Mesenchymal stem cell (in vitro differentiated cells and primary cell): Measurements from ENCODE around the gene SLC2A4RG.

Experiments
- DNase-seq: peaks from one replicate; pipeline ENCODE4 v3.0.0-alpha.2; 2013
- H2AFZ ChIP-seq: one replicate; pipeline ENCODE4 v1.6.1; 2013; ENCODE audit warnings: low read depth, mild to moderate bottlenecking, control low read depth, inconsistent platforms, low read length, moderate library complexity
- H2AK5ac ChIP-seq: 2 replicates; pipeline ENCODE4 v1.6.1; 2013; ENCODE audit warnings: low read length, moderate library complexity, mild to moderate bottlenecking, inconsistent platforms; ENCODE audit not compliant: severe bottlenecking
- H2BK120ac ChIP-seq: one replicate; pipeline ENCODE4 v1.6.1; 2013; ENCODE audit warnings: low read depth, mild to moderate bottlenecking, inconsistent platforms, low read length, moderate library complexity
- H2BK12ac ChIP-seq, 2 experiments: one replicate each; pipeline ENCODE4 v1.6.1; 2013; ENCODE audit warnings: inconsistent platforms in 2 of 2, low read length in 2 of 2, mild to moderate bottlenecking in 2 of 2, moderate library complexity in 2 of 2, control low read depth in 1 of 2
- H2BK15ac ChIP-seq: one replicate; pipeline ENCODE4 v1.6.1; 2013; ENCODE audit warnings: mild to moderate bottlenecking, low read depth, inconsistent platforms; ENCODE audit not compliant: poor library complexity, severe bottlenecking
- H2BK5ac ChIP-seq: 2 replicates; pipeline ENCODE4 v1.6.1; 2013; ENCODE audit warnings: low read depth, mild to moderate bottlenecking, low read length, control low read depth, inconsistent platforms; ENCODE audit not compliant: poor library complexity, severe bottlenecking
- H3K14ac ChIP-seq, 2 experiments: one replicate each; pipeline ENCODE4 v1.6.1; 2013; ENCODE audit warnings: inconsistent platforms in 2 of 2, low read length in 2 of 2, control low read depth in 1 of 2, mild to moderate bottlenecking in 1 of 2, moderate library complexity in 1 of 2
- H3K18ac ChIP-seq, 2 experiments: one replicate each; pipeline ENCODE4 v1.6.1; 2013; ENCODE audit warnings: inconsistent platforms in 2 of 2, low read length in 2 of 2, control low read depth in 1 of 2, low read depth in 1 of 2, mild to moderate bottlenecking in 1 of 2
- H3K23ac ChIP-seq, 2 experiments: one replicate each; pipeline ENCODE4 v1.6.1; 2013; ENCODE audit warnings: inconsistent platforms in 2 of 2, low read length in 2 of 2, mild to moderate bottlenecking in 2 of 2, moderate library complexity in 2 of 2, control low read depth in 1 of 2
- H3K27ac ChIP-seq: 2 replicates; pipeline ENCODE4 v1.5.1; 2013; ENCODE audit warnings: mild to moderate bottlenecking, moderate library complexity, low read length, control low read depth, inconsistent platforms; ENCODE audit not compliant: poor library complexity, severe bottlenecking
- H3K27me3 ChIP-seq, 2 experiments: 2 replicates each; pipeline versions ENCODE4 v1.6.1 to v1.7.0; 2013; ENCODE audit warnings: low read length in 2 of 2, mild to moderate bottlenecking in 2 of 2, moderate library complexity in 2 of 2, control low read depth in 1 of 2, inconsistent platforms in 1 of 2; ENCODE audit not compliant: control insufficient read depth in 1 of 2, insufficient read depth in 1 of 2
- H3K36me3 ChIP-seq, 2 experiments: 2 replicates each; pipeline versions ENCODE4 v1.6.1 to v1.7.0; 2013; ENCODE audit warnings: low read length in 2 of 2, control low read depth in 1 of 2, inconsistent platforms in 1 of 2, low read depth in 1 of 2, mild to moderate bottlenecking in 1 of 2; ENCODE audit not compliant: insufficient read depth in 2 of 2, control insufficient read depth in 1 of 2
- H3K4ac ChIP-seq, 2 experiments: one replicate each; pipeline ENCODE4 v1.6.1; 2013; ENCODE audit warnings: inconsistent platforms in 2 of 2, low read length in 2 of 2, mild to moderate bottlenecking in 2 of 2, moderate library complexity in 2 of 2, control low read depth in 1 of 2, low read depth in 1 of 2
- H3K4me1 ChIP-seq: 2 replicates; pipeline ENCODE4 v1.6.1; 2013; ENCODE audit warnings: low read depth, low read length, control low read depth; ENCODE audit not compliant: control insufficient read depth, insufficient read depth
- H3K4me2 ChIP-seq: 2 replicates; pipeline ENCODE4 v1.6.1; 2013; ENCODE audit warnings: low read length, mild to moderate bottlenecking, inconsistent platforms; ENCODE audit not compliant: poor library complexity, severe bottlenecking
- H3K4me3 ChIP-seq, 2 experiments: 2 replicates each; pipeline versions ENCODE4 v1.5.1 to v1.7.0; 2013; ENCODE audit warnings: low read length in 2 of 2, mild to moderate bottlenecking in 2 of 2, control low read depth in 1 of 2, low read depth in 1 of 2; ENCODE audit not compliant: insufficient read depth in 1 of 2
- H3K79me1 ChIP-seq: replicated peaks from 2 replicates; pipeline ENCODE4 v1.6.1; 2013; ENCODE audit warnings: mild to moderate bottlenecking, control low read depth, low read length, inconsistent platforms; ENCODE audit not compliant: poor library complexity, severe bottlenecking
- H3K9ac ChIP-seq: 2 replicates; pipeline ENCODE4 v1.7.0; 2013; ENCODE audit warnings: mild to moderate bottlenecking, low read length, moderate library complexity
- H3K9me3 ChIP-seq: 2 replicates; pipeline ENCODE4 v1.7.0; 2013; ENCODE audit warnings: mild to moderate bottlenecking, low read length; ENCODE audit not compliant: control insufficient read depth
- H4K8ac ChIP-seq: one replicate; pipeline ENCODE4 v1.6.1; 2013; ENCODE audit warnings: inconsistent platforms, mild to moderate bottlenecking, low read length, moderate library complexity
- H4K91ac ChIP-seq: one replicate; pipeline ENCODE4 v1.6.1; 2013; ENCODE audit warnings: mild to moderate bottlenecking, low read length, inconsistent platforms
- WGBS: methylation state at CpG from one replicate; pipeline ENCODE4 v1.1.7; 2013; ENCODE audit warnings: mixed read lengths; 5-methylcytosine and 5-hydroxymethylcytosine counted together

The SLC2A4RG gene

GRCh38 chr20:63741676-63742380 is 2.3 kb downstream of the SLC2A4RG start:
- Histone ChIP-seq H3K9ac (peak overlapping the region; percentile 88), H2BK5ac (no peak overlapping the region), H3K4me2 (peak overlapping the region; percentile 75), H3K36me3 (peaks cover 24 to 64% of the 10 kb centered on the region in 2 experiments), H3K18ac (peak overlapping the region in 1 of 2 experiments; percentile 84), H3K9me3 (no peaks in the 10 kb centered on the region), H2BK120ac (no peak overlapping the region), H4K91ac (no peak overlapping the region), H2AK5ac (peak overlapping the region; percentile 5), H3K14ac (peak overlapping the region in 1 of 2 experiments; percentile 67), H3K4me1 (peaks cover 40% of the 10 kb centered on the region), H3K27me3 (no peaks in the 10 kb centered on the region), H2BK15ac (no peak overlapping the region), H3K27ac (peak overlapping the region; percentile 83), H3K79me1 (peaks cover 12% of the 10 kb centered on the region), H3K4ac (peak overlapping the region in 1 of 2 experiments; percentile 32), H4K8ac (peak overlapping the region; percentile 29), H2AFZ (no peak overlapping the region), H3K4me3 (peak overlapping the region; percentile 78 to 86), H3K23ac (no peak overlapping the region), H2BK12ac (peak overlapping the region in 1 of 2 experiments; percentile 84)
- WGBS: 90% methylated on average over 27 of the region's 30 CpGs
- no peak for DNase-seq

- Histone ChIP-seq H3K4me1 (peaks cover 36% of the 10 kb centered on the region), H2AFZ (no peak overlapping the region), H3K79me1 (peaks cover 12% of the 10 kb centered on the region), H2BK12ac (no peak overlapping the region), H3K36me3 (peaks cover 21 to 60% of the 10 kb centered on the region in 2 experiments), H3K27ac (no peak overlapping the region), H3K4me2 (no peak overlapping the region), H3K4ac (no peak overlapping the region), H4K91ac (no peak overlapping the region), H2BK5ac (no peak overlapping the region), H4K8ac (peak overlapping the region; percentile 29), H3K9ac (no peak overlapping the region), H2AK5ac (no peak overlapping the region), H3K4me3 (no peak overlapping the region), H3K27me3 (no peaks in the 10 kb centered on the region), H2BK120ac (no peak overlapping the region), H3K18ac (no peak overlapping the region), H3K23ac (no peak overlapping the region), H3K9me3 (no peaks in the 10 kb centered on the region), H2BK15ac (peak overlapping the region; percentile 29), H3K14ac (no peak overlapping the region)
- WGBS: 89% methylated on average over 37 of the region's 37 CpGs
- no peak for DNase-seq
These were observed 2.9 kb downstream of the SLC2A4RG start for GRCh38 chr20:63742381-63743024.

DNA sequence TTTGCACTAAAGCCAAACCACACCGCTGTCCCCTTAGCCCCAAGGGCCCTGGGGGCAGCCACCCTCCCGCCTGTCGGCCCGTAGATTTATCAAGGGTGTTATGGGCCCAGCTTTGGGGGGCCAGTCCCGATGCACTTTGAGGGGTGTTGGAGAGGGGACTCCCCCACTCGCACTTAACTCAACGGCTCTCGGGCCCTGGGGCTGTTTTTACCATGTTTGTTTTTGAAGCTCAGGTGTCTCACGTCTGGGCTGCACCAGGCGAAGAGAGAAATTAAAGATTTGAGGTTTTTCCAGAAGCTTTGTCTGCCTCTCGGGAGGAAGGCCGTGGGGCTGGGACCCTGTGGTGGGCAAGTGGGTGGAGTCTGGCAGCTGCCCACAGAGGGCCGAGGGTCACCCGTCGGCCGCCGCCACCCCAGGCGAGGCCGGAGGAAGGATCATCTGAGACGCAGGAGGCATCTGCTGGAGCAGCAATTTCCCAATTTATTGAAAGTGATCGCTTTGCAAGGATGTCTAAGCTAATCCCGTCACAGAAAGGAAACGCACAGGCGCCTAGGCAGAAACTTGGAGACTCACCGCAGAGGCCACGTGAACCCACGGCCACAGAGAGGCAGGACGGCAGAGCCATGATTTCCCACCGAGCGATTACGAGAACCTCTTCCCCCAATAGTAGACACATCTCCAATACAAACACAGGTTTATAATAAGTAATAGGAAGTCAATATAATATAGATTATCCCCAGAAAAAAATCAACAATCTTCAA is 3.8 kb downstream of the SLC2A4RG start:
- no peak overlapping the region for H3K27ac ChIP-seq
- no peak overlapping the region for H2AFZ ChIP-seq
- H3K36me3 ChIP-seq: peaks cover 21 to 55% of the 10 kb centered on the region in 2 experiments
- H3K4me3 ChIP-seq: no peak overlapping the region
- no peak overlapping the region for H2BK120ac ChIP-seq
- no peaks in the 10 kb centered on the region for H3K9me3 ChIP-seq
- H2BK15ac ChIP-seq: no peak overlapping the region
- no peak overlapping the region for H2BK12ac ChIP-seq
- peaks cover 27% of the 10 kb centered on the region for H3K4me1 ChIP-seq
- 96% methylated on average over 25 of the region's 31 CpGs for WGBS
- H3K14ac ChIP-seq: no peak overlapping the region
- H3K4me2 ChIP-seq: no peak overlapping the region
- peaks cover 12% of the 10 kb centered on the region for H3K79me1 ChIP-seq
- no peaks in the 10 kb centered on the region for H3K27me3 ChIP-seq
- H3K18ac ChIP-seq: no peak overlapping the region
- H2AK5ac ChIP-seq: no peak overlapping the region
- H3K4ac ChIP-seq: no peak overlapping the region
- H3K9ac ChIP-seq: no peak overlapping the region
- H4K8ac ChIP-seq: no peak overlapping the region
- H3K23ac ChIP-seq: no peak overlapping the region
- no peak for DNase-seq
- no peak overlapping the region for H2BK5ac ChIP-seq
- H4K91ac ChIP-seq: no peak overlapping the region

- Histone ChIP-seq H3K4ac (no peak overlapping the region), H2AK5ac (no peak overlapping the region), H3K23ac (no peak overlapping the region), H3K9ac (no peak overlapping the region), H2BK5ac (no peak overlapping the region), H3K36me3 (peaks cover 21 to 55% of the 10 kb centered on the region in 2 experiments), H3K9me3 (no peaks in the 10 kb centered on the region), H3K4me1 (peaks cover 19% of the 10 kb centered on the region), H3K4me2 (no peak overlapping the region), H3K18ac (no peak overlapping the region), H2BK15ac (no peak overlapping the region), H2BK12ac (no peak overlapping the region), H2AFZ (no peak overlapping the region), H2BK120ac (no peak overlapping the region), H3K14ac (no peak overlapping the region), H4K8ac (no peak overlapping the region), H3K27me3 (no peaks in the 10 kb centered on the region), H3K79me1 (peaks cover 10% of the 10 kb centered on the region), H3K27ac (no peak overlapping the region), H3K4me3 (no peak overlapping the region), H4K91ac (no peak overlapping the region)
- 90% methylated on average over 4 of the region's 4 CpGs for WGBS
- DNase-seq: no peak
These were observed 4.6 kb downstream of the SLC2A4RG start for GRCh38 chr20:63744158-63744557.
